Mesothelial cell of epicardium (in vitro differentiated cells): Measurements from ENCODE around the gene TAS2R41. TPM values are rescaled to one million over a fixed set of nuclear protein-coding genes. Genes with fewer than 3 reads are reported as not detected.
"Not testable (repeated sequence)": the region's sequence is repeated elsewhere in the genome, so short reads cannot be mapped to it uniquely, and the experiment has no call there.

ENCODE experiments used
- DNase-seq, 2 experiments: peaks; one replicate each; pipeline ENCODE4 v3.0.0; 2021; ENCODE audit warnings: low spot score in 2 of 2; ENCODE audit not compliant: unreplicated experiment in 2 of 2
- H3K27ac Mint-ChIP-seq: 2 replicates; pipeline ENCODE4 v1.8.0; 2021; ENCODE audit warnings: mixed read lengths
- H3K27me3 Mint-ChIP-seq: 2 replicates; pipeline ENCODE4 v1.8.0; 2021; ENCODE audit warnings: low read depth, mixed read lengths
- H3K36me3 Mint-ChIP-seq: 2 replicates; pipeline ENCODE4 v1.8.0; 2021; ENCODE audit warnings: mixed read lengths
- H3K4me1 Mint-ChIP-seq: 2 replicates; pipeline ENCODE4 v1.8.0; 2021; ENCODE audit warnings: mixed read lengths
- H3K4me3 Mint-ChIP-seq: 2 replicates; pipeline ENCODE4 v1.8.0; 2021; ENCODE audit warnings: mild to moderate bottlenecking, moderate library complexity, mixed read lengths
- H3K9me3 Mint-ChIP-seq: 2 replicates; pipeline ENCODE4 v1.8.0; 2021; ENCODE audit warnings: mixed read lengths
- total RNA-seq: library from RNA; stranded (reverse); gene quantifications from 3 replicates; pipeline ENCODE4 v1.2.1, GENCODE V29; 2021
- TF ChIP-seq, protein P1 (sequence below): fragments of 200-600 bp; sonication (generic); IDR thresholded peaks from one replicate; pipeline ENCODE4 v1.5.0; 2021; ENCODE audit warnings: antibody characterized with exemption; ENCODE audit not compliant: unreplicated experiment

TAS2R41 gene
- total RNA-seq, 1 donor from 2014 or later = not detected

DNA sequence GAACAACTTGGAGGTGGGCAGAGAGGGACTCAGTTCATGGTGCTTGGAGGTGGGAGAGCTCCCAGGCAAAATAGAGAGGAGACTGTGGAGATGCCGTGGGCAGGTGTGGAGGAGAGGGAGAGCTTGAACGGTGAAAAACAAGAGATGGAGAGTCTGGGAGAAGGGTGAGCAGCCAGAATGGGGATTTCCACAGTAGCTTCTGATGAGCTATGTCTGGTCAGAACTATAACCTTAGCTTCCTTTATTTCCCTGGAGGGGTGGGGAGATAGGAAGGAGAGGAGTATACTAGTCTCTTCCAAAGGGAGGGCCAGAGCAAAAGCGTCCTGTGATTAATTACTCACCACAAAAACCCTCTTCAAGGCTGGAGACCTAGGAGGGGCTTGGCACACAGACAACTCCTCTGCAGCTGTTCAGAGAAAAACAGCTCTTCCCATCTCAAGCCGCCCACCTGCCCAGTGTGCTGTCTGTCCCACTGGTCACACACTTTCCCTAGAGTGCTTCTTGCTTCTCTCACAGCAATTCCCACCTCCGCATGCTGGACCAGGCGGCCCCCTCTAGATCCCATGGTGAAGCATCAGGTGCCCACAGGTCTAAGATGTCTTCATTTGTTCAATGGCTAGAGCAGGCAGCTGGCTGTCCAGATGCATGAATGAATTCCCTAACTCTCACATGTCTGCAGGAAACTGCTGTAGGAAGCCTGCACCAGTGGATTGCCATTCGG is 41.9 kb downstream of the TAS2R41 start:
- TF ChIP-seq, protein P1, sequence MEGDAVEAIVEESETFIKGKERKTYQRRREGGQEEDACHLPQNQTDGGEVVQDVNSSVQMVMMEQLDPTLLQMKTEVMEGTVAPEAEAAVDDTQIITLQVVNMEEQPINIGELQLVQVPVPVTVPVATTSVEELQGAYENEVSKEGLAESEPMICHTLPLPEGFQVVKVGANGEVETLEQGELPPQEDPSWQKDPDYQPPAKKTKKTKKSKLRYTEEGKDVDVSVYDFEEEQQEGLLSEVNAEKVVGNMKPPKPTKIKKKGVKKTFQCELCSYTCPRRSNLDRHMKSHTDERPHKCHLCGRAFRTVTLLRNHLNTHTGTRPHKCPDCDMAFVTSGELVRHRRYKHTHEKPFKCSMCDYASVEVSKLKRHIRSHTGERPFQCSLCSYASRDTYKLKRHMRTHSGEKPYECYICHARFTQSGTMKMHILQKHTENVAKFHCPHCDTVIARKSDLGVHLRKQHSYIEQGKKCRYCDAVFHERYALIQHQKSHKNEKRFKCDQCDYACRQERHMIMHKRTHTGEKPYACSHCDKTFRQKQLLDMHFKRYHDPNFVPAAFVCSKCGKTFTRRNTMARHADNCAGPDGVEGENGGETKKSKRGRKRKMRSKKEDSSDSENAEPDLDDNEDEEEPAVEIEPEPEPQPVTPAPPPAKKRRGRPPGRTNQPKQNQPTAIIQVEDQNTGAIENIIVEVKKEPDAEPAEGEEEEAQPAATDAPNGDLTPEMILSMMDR = no peak
- Mint-ChIP-seq H3K36me3 (no peaks in the 10 kb centered on the region), H3K27ac (no peak overlapping the region), H3K4me3 (no peak overlapping the region), H3K9me3 (no peaks in the 10 kb centered on the region), H3K4me1 (peaks cover 6% of the 10 kb centered on the region), H3K27me3 (peaks cover 8% of the 10 kb centered on the region)
- DNase-seq = no peak

DNA sequence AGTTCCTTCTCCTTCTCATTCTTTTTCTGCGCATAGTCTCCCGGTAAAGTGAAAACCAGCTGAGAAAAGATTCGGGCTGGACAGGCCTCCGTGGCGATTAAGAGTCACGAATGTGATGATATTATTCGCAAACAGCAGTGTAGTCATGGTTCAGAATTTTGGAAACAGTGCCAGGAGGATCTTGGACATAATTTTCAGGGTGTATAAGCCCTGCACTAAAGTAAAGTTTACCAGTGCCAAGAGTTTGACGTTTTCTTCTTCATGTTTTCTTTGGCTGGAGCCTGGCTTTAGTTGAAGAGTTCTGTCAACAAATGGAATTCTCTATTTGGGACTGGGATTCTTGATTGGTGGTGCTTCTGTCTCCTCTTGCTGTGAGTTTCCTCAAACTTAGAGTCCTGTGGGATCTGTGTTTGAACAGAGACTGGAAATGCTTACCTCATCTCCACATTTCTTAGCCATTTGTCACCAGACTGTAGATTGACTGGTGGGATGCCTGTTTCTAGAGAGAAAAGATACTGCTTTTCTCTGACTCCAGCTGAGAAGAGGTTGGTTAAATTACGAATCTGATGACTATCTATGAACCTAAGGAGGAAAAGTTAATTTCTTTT is 44.7 kb downstream of the TAS2R41 start:
- not testable (repeated sequence) for DNase-seq, H3K4me1 Mint-ChIP-seq, H3K4me3 Mint-ChIP-seq

More for the DNA sequence above, 44.7 kb downstream of the TAS2R41 start:
- not testable (repeated sequence) for H3K27me3 Mint-ChIP-seq, H3K36me3 Mint-ChIP-seq, H3K9me3 Mint-ChIP-seq, H3K27ac Mint-ChIP-seq

Other genes starting within 250 kb of the TAS2R41 start
- gene GSTK1, start 214.4 kb upstream of the TAS2R41 start, total RNA-seq = 86.7 to 98.8 TPM (median 92.8 TPM) in 3 replicates
- 6.1 to 10.1 TPM (median 7.9 TPM) in 3 replicates for gene TMEM139, start 192.9 kb upstream of the TAS2R41 start, total RNA-seq
- gene CASP2, start 189.5 kb upstream of the TAS2R41 start, total RNA-seq = 53.3 to 56.5 TPM (median 55.4 TPM) in 3 replicates
- 0.07 to 0.16 TPM (median 0.11 TPM) in 3 replicates for gene CLCN1, start 161.8 kb upstream of the TAS2R41 start, total RNA-seq
- 5.6 to 6.1 TPM (median 5.8 TPM) in 3 replicates for gene FAM131B, start 115.2 kb upstream of the TAS2R41 start, total RNA-seq
- 284 to 295 TPM (median 290 TPM) in 3 replicates for gene ZYX, start 96.5 kb upstream of the TAS2R41 start, total RNA-seq
- gene EPHA1, start 69.0 kb upstream of the TAS2R41 start, total RNA-seq = 23.2 to 28.8 TPM (median 27.3 TPM) in 3 replicates
- gene TAS2R60, start 34.4 kb upstream of the TAS2R41 start, total RNA-seq = not detected in 3 replicates
- 1.3 to 1.6 TPM (median 1.4 TPM) in 3 replicates for gene CTAGE15, start 93.9 kb downstream of the TAS2R41 start, total RNA-seq
- 1.6 to 1.9 TPM (median 1.7 TPM) in 3 replicates for gene TCAF2, start 143.1 kb downstream of the TAS2R41 start, total RNA-seq